ENCODE results near the gene IFI27L1.

The IFI27L1 gene

GRCh38 chr14:94099006-94099405, 17.9 kb downstream of the IFI27L1 start:
- no peak for TF ChIP-seq CTCF (IDR thresholded peaks at IDR 0.05; ENCODE audit: low read depth, low read length)
- no peak overlapping the region for H3K4me3 ChIP-seq (ENCODE audit: low read depth, low read length)

GRCh38 chr14:94100847-94101246, 19.7 kb downstream of the IFI27L1 start:
- TF ChIP-seq CTCF (IDR thresholded peaks at IDR 0.05; ENCODE audit: low read depth, low read length), result no peak
- H3K4me3 ChIP-seq (ENCODE audit: low read depth, low read length), result no peak overlapping the region

- no peak for TF ChIP-seq CTCF (IDR thresholded peaks at IDR 0.05; ENCODE audit: low read depth, low read length)
- H3K4me3 ChIP-seq (ENCODE audit: low read depth, low read length), result no peak overlapping the region
Observed at GRCh38 chr14:94101748-94102147, 20.6 kb downstream of the IFI27L1 start.

- H3K4me3 ChIP-seq (ENCODE audit: low read depth, low read length), result no peak overlapping the region
- TF ChIP-seq CTCF (IDR thresholded peaks at IDR 0.05; ENCODE audit: low read depth, low read length), result no peak
Observed at GRCh38 chr14:94102768-94103482, 21.8 kb downstream of the IFI27L1 start.

GRCh38 chr14:94103554-94104150, 22.5 kb downstream of the IFI27L1 start:
- no peak overlapping the region for H3K4me3 ChIP-seq (ENCODE audit: low read depth, low read length)
- no peak for TF ChIP-seq CTCF (IDR thresholded peaks at IDR 0.05; ENCODE audit: low read depth, low read length)

GRCh38 chr14:94104731-94105130, 23.6 kb downstream of the IFI27L1 start:
- no peak for TF ChIP-seq CTCF (IDR thresholded peaks at IDR 0.05; ENCODE audit: low read depth, low read length)
- no peak overlapping the region for H3K4me3 ChIP-seq (ENCODE audit: low read depth, low read length)

GRCh38 chr14:94109915-94110250, 28.8 kb downstream of the IFI27L1 start:
- no peak for TF ChIP-seq CTCF (IDR thresholded peaks at IDR 0.05; ENCODE audit: low read depth, low read length)
- H3K4me3 ChIP-seq (ENCODE audit: low read depth, low read length), result no peak overlapping the region

Measured in WI38 (cell line).